ENCODE measurements around the gene CAAP1. TPM values are rescaled to one million over a fixed set of nuclear protein-coding genes. Genes with fewer than 3 reads are reported as not detected.
"Not testable (repeated sequence)": the region's sequence is repeated elsewhere in the genome, so short reads cannot be mapped to it uniquely, and the experiment has no call there.

The CAAP1 gene
- total and polyA plus RNA-seq, 4 donors, result 21.1 to 33.7 (median 25.3) TPM

DNA sequence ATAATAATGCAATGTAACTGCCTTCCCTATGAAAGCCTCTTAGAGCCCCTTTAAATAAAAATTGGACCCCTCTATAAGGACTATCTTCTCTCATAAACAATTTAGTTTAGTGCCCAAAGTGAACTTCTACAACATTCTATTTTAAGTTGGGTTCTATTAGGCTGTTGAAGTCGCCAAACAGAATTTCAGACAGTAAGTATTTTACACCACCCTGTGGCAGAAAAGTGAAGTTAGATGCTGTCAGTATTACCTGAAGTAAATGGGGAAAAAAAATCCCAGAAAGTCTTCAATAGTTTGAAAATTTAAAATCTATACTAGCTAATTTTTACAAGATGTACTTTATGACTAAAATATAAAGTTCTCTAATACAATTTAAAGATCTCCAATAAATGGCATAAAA is 29.5 kb downstream of the CAAP1 start:
- Histone ChIP-seq H3K4me3 (ENCODE audit: low read depth, low read length) (no peak overlapping the region), H3K9me3 (ENCODE audit: control insufficient read depth, insufficient read depth, low read length) (no peaks in the 10 kb centered on the region), H3K27ac (ENCODE audit: low read depth, low read length) (no peak overlapping the region), H3K4me1 (ENCODE audit: control insufficient read depth, insufficient read depth, low read length) (no peaks in the 10 kb centered on the region), H3K36me3 (ENCODE audit: control insufficient read depth, insufficient read depth, low read length) (peaks cover 2% of the 10 kb centered on the region), H3K27me3 (ENCODE audit: control insufficient read depth, insufficient read depth, low read length) (no peaks in the 10 kb centered on the region)
- WGBS (ENCODE audit: insufficient coverage), result no CpG with 5 or more reads among the region's 1 CpG
- DNase-seq (ENCODE audit: low read depth in 4 of 6, low spot score in 6 of 6), result peak in 5 of 6 donors; percentile 6 to 85 (median 42)

DNA sequence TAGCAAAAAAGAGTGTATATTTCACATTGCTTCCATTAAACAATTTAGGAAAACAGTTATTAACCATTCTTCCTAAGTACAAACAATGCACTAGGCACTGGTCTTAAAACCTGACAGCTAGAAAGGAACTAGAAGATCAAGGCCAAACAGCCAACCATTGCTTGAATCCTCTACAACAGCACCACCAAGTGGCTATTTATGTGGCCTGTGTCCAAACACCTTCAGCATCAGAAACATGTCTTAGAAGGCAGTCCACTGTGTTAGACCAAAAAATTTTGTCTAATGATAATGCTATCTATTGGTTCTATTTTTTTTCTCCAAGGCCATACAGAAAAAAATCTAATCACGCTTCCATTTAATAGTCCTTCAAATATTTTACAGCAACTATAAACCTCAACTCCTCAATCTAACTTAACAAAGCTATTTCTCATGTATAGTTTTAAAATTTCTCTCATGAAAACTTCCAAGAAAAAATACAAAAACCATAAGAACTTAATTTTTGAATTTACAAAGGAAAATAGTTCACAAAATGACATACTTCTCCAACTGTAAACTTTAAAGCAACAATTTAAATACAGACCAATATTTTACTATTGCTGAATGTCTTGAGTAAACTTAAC is 36.1 kb downstream of the CAAP1 start:
- no peaks in the 10 kb centered on the region for H3K27me3 ChIP-seq (ENCODE audit: control insufficient read depth, insufficient read depth, low read length)
- no peak overlapping the region for H3K4me3 ChIP-seq (ENCODE audit: low read depth, low read length)
- H3K4me1 ChIP-seq (ENCODE audit: control insufficient read depth, insufficient read depth, low read length), result no peaks in the 10 kb centered on the region
- peaks cover 2% of the 10 kb centered on the region for H3K9me3 ChIP-seq (ENCODE audit: control insufficient read depth, insufficient read depth, low read length)
- no CpG with 5 or more reads among the region's 1 CpG for WGBS (ENCODE audit: insufficient coverage)
- no peak overlapping the region for H3K27ac ChIP-seq (ENCODE audit: low read depth, low read length)
- DNase-seq (ENCODE audit: low read depth in 4 of 6, low spot score in 6 of 6), result peak; percentile 38 to 94 (median 62)
- peaks cover 2% of the 10 kb centered on the region for H3K36me3 ChIP-seq (ENCODE audit: control insufficient read depth, insufficient read depth, low read length)

DNA sequence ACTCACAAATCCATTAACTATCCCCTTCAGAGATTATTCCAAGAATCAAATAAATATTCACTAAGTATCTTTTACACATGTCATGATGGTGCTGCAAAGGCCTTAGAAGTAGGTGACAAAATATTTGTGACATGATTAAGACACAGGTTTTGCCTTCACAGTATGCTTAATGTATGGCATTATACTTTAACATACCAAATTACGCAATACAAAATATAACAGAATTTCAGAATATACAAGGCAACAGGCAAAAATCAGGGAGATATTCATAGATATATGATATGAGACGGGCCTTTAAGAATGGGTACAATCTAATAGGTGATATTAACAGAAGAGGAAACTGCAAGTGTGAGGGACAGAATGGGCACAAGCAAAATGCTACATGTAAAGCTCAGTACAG is 41.6 kb downstream of the CAAP1 start:
- 100% methylated on average over 1 of the region's 2 CpGs for WGBS (ENCODE audit: insufficient coverage)
- Histone ChIP-seq H3K4me3 (ENCODE audit: low read depth, low read length) (no peak overlapping the region), H3K27ac (ENCODE audit: low read depth, low read length) (no peak overlapping the region), H3K9me3 (ENCODE audit: control insufficient read depth, insufficient read depth, low read length) (peaks cover 2% of the 10 kb centered on the region), H3K4me1 (ENCODE audit: control insufficient read depth, insufficient read depth, low read length) (no peaks in the 10 kb centered on the region), H3K27me3 (ENCODE audit: control insufficient read depth, insufficient read depth, low read length) (no peaks in the 10 kb centered on the region), H3K36me3 (ENCODE audit: control insufficient read depth, insufficient read depth, low read length) (no peaks in the 10 kb centered on the region)
- no peak for DNase-seq (ENCODE audit: low read depth in 4 of 6, low spot score in 6 of 6)

DNA sequence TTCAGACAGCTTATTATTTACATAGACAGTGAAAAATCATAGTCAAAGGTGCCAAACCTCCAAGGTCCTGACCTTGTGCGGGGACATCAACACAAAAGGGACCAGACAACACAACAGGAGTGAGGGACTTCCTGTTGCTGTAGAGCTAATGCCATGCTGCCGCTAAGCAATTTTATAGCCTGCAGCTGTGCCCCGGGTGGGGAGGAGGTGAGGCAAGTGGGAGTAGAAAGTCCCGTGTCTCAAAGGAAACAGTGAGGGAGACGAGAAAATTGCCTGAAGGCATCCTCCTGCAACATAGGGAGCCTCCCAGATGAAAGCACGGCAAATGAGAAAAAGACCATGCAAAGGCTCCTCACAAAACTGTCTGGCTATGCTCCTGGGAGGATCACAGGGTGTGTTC is 58.8 kb downstream of the CAAP1 start:
- 17% methylated on average over 6 of the region's 6 CpGs for WGBS (ENCODE audit: insufficient coverage)
- no peaks in the 10 kb centered on the region for H3K36me3 ChIP-seq (ENCODE audit: control insufficient read depth, insufficient read depth, low read length)
- no peaks in the 10 kb centered on the region for H3K9me3 ChIP-seq (ENCODE audit: control insufficient read depth, insufficient read depth, low read length)
- no peak overlapping the region for H3K4me3 ChIP-seq (ENCODE audit: low read depth, low read length)
- H3K27ac ChIP-seq (ENCODE audit: low read depth, low read length), result no peak overlapping the region
- no peaks in the 10 kb centered on the region for H3K4me1 ChIP-seq (ENCODE audit: control insufficient read depth, insufficient read depth, low read length)
- peak in 1 of 6 donors; percentile 4 for DNase-seq (ENCODE audit: low read depth in 4 of 6, low spot score in 6 of 6)
- H3K27me3 ChIP-seq (ENCODE audit: control insufficient read depth, insufficient read depth, low read length), result no peaks in the 10 kb centered on the region

DNA sequence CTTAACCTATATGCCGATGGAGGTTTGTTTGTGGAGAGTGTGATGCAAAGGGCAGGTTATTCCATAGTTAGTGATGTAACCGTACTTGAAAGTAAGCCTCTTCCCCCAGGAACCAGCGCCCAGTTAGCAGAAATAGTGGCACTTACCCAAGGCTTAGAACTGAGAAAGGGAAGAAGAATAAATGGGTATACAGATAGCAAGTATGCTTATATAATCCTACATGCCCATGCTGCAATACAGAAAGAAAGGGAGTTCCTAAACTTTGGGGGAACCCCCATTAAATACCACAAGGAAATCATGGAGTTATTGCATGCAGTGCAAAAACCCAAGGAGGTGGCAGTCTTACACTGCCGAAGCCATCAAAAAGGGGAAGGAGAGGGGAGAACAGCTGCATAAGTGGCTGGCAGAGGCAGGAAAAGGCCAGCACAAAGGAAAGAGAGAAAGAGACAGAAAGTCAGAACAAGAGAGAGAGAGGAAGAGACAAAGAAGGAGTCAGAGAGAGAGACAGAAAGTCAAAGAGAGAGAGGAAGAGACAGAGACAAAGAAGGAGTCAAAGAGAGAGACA is 64.1 kb downstream of the CAAP1 start:
- DNase-seq (ENCODE audit: low read depth in 4 of 6, low spot score in 6 of 6); H3K4me1 ChIP-seq (ENCODE audit: control insufficient read depth, insufficient read depth, low read length); H3K4me3 ChIP-seq (ENCODE audit: low read depth, low read length); H3K27me3 ChIP-seq (ENCODE audit: control insufficient read depth, insufficient read depth, low read length); H3K36me3 ChIP-seq (ENCODE audit: control insufficient read depth, insufficient read depth, low read length); H3K27ac ChIP-seq (ENCODE audit: low read depth, low read length); H3K9me3 ChIP-seq (ENCODE audit: control insufficient read depth, insufficient read depth, low read length): not testable (repeated sequence)
- 79% methylated on average over 3 of the region's 4 CpGs for WGBS (ENCODE audit: insufficient coverage)

DNA sequence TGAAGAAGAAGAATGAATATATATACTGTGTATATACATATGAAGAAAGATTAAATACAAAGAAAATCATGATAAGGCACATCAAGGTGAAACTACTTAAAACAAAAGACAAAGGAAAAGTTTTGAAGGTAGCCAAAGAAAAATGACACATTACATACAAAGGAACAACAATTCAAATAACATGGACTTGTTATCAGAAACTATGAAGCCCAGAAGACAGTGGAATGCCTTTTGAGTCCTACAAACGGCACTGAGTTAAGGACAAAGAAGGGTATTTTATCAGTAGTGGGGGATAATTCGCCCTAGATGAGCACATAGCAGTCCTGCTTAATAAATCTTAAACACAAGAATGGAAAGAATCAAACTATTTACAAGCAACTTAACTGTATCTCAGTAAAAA is 77.8 kb downstream of the CAAP1 start:
- Histone ChIP-seq H3K36me3 (ENCODE audit: control insufficient read depth, insufficient read depth, low read length) (no peaks in the 10 kb centered on the region), H3K27ac (ENCODE audit: low read depth, low read length) (no peak overlapping the region), H3K4me3 (ENCODE audit: low read depth, low read length) (no peak overlapping the region), H3K27me3 (ENCODE audit: control insufficient read depth, insufficient read depth, low read length) (no peaks in the 10 kb centered on the region), H3K9me3 (ENCODE audit: control insufficient read depth, insufficient read depth, low read length) (no peaks in the 10 kb centered on the region), H3K4me1 (ENCODE audit: control insufficient read depth, insufficient read depth, low read length) (no peaks in the 10 kb centered on the region)
- no CpG with 5 or more reads among the region's 2 CpGs for WGBS (ENCODE audit: insufficient coverage)
- DNase-seq (ENCODE audit: low read depth in 4 of 6, low spot score in 6 of 6), result no peak

DNA sequence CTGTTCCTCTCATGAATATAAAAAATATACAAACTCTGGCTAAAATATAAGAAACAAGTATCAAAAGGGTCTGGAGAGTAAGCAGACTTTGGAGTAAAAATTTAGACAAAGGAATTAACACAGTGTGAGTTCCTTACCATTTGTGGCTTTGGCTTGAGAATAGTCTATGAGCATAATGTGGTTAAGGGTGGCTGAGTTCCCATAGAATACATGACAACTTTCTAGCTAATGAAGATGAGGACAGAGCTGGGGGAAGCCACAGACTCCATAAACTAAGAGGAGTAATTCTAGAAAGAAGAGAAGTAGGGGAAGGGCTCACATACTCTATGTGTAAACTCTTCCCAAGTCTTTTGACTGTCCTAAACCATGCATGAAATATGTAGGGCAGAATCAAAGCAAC is 79.4 kb downstream of the CAAP1 start:
- Histone ChIP-seq H3K27ac (ENCODE audit: low read depth, low read length) (no peak overlapping the region), H3K4me1 (ENCODE audit: control insufficient read depth, insufficient read depth, low read length) (no peaks in the 10 kb centered on the region), H3K4me3 (ENCODE audit: low read depth, low read length) (no peak overlapping the region), H3K27me3 (ENCODE audit: control insufficient read depth, insufficient read depth, low read length) (no peaks in the 10 kb centered on the region), H3K36me3 (ENCODE audit: control insufficient read depth, insufficient read depth, low read length) (no peaks in the 10 kb centered on the region), H3K9me3 (ENCODE audit: control insufficient read depth, insufficient read depth, low read length) (no peaks in the 10 kb centered on the region)
- DNase-seq (ENCODE audit: low read depth in 4 of 6, low spot score in 6 of 6), result no peak

DNA sequence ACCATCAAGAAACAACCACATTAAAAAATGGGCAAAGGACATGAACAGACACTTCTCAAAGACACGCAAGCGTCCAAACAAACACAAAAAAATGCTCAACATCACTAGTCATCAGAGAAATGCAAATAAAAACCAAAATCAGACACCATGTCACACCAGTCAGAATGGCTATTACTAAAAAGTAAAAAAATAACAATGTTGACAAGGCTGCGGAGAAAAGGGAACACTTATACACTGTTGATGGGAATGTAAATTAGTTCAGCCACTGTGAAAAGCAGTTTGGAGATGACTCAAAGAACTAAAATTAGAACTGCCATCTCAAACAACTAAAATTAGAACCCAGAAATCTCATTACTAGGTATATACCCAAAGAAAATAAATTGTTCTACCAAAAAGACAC is 80.4 kb downstream of the CAAP1 start:
- Histone ChIP-seq H3K9me3 (ENCODE audit: control insufficient read depth, insufficient read depth, low read length) (no peaks in the 10 kb centered on the region), H3K4me1 (ENCODE audit: control insufficient read depth, insufficient read depth, low read length) (no peaks in the 10 kb centered on the region), H3K4me3 (ENCODE audit: low read depth, low read length) (no peak overlapping the region), H3K27ac (ENCODE audit: low read depth, low read length) (no peak overlapping the region), H3K36me3 (ENCODE audit: control insufficient read depth, insufficient read depth, low read length) (no peaks in the 10 kb centered on the region), H3K27me3 (ENCODE audit: control insufficient read depth, insufficient read depth, low read length) (no peaks in the 10 kb centered on the region)
- no CpG with 5 or more reads among the region's 3 CpGs for WGBS (ENCODE audit: insufficient coverage)
- DNase-seq (ENCODE audit: low read depth in 4 of 6, low spot score in 6 of 6), result no peak

DNA sequence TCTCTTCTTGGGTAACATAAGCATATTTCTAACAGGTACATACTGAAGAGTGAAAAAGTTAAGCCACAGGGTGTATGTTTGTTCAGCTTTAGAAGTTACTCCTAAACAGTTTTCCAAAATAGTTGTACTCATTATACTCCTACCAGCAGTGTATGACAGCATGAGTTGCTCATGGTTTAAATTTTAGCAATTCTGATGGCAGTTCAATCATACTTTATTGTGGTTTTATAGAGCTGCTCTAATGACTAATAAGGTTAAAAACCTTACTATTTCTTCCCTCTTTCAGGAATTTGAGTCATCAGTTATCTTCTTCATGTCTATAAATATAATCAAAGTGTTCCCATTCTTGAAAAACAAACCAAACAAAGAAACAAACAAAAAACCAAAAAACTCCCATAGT is 81.5 kb downstream of the CAAP1 start:
- no peak overlapping the region for H3K4me3 ChIP-seq (ENCODE audit: low read depth, low read length)
- H3K27ac ChIP-seq (ENCODE audit: low read depth, low read length), result no peak overlapping the region
- H3K9me3 ChIP-seq (ENCODE audit: control insufficient read depth, insufficient read depth, low read length), result no peaks in the 10 kb centered on the region
- H3K36me3 ChIP-seq (ENCODE audit: control insufficient read depth, insufficient read depth, low read length), result no peaks in the 10 kb centered on the region
- no peaks in the 10 kb centered on the region for H3K27me3 ChIP-seq (ENCODE audit: control insufficient read depth, insufficient read depth, low read length)
- H3K4me1 ChIP-seq (ENCODE audit: control insufficient read depth, insufficient read depth, low read length), result no peaks in the 10 kb centered on the region
- DNase-seq (ENCODE audit: low read depth in 4 of 6, low spot score in 6 of 6), result no peak

DNA sequence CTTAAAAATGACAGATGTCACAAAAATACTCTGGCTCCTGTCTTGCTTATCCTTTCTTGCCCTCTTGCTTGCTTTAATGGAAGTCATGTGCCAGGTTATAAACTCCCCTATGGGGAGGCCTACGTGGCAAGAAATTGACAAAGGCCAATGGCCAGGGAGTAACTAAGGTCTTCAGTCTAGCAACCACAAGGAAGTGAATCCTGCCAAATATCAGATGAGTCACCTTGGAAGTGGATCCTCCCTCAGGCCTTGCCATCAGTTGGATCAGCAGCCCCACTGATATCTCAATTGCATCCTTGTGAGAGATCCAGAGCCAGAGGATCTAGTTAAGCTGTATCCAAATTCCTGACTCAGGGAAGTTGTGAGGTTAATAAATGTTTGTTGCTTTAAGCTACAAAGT is 82.8 kb downstream of the CAAP1 start:
- no peaks in the 10 kb centered on the region for H3K9me3 ChIP-seq (ENCODE audit: control insufficient read depth, insufficient read depth, low read length)
- no peak for DNase-seq (ENCODE audit: low read depth in 4 of 6, low spot score in 6 of 6)
- H3K27ac ChIP-seq (ENCODE audit: low read depth, low read length), result no peak overlapping the region
- H3K36me3 ChIP-seq (ENCODE audit: control insufficient read depth, insufficient read depth, low read length), result no peaks in the 10 kb centered on the region
- H3K27me3 ChIP-seq (ENCODE audit: control insufficient read depth, insufficient read depth, low read length), result no peaks in the 10 kb centered on the region
- 100% methylated on average over 1 of the region's 1 CpG for WGBS (ENCODE audit: insufficient coverage)
- no peaks in the 10 kb centered on the region for H3K4me1 ChIP-seq (ENCODE audit: control insufficient read depth, insufficient read depth, low read length)
- no peak overlapping the region for H3K4me3 ChIP-seq (ENCODE audit: low read depth, low read length)

All from spinal cord (tissue), 10 donors.